CD4-positive, alpha-beta T cell (primary cell): ENCODE data around the gene NLGN1. TPM values are rescaled to one million over a fixed set of nuclear protein-coding genes. Genes with fewer than 3 reads are reported as not detected.
"Not testable (repeated sequence)": the region's sequence is repeated elsewhere in the genome, so short reads cannot be mapped to it uniquely, and the experiment has no call there.

Experiments used
- ATAC-seq: fragments of 200-7000 bp; cut with Tn5 transposase; one replicate; pipeline ENCODE4 v1.10.0; 2022; ENCODE audit warnings: mild to moderate bottlenecking; ENCODE audit not compliant: poor library complexity
- CTCF ChIA-PET: fragments of 350-600 bp; sonication (Branson Sonifier 250); formaldehyde crosslinking; loops from one replicate; lab custom pipeline; 2021; ENCODE audit warnings: antibody characterized with exemption, inconsistent platforms; lab: Charles Lee
- POLR2A ChIA-PET: fragments of 350-600 bp; sonication (Branson Sonifier 250); formaldehyde crosslinking; loops from one replicate; lab custom pipeline; 2021; ENCODE audit warnings: antibody characterized with exemption, inconsistent platforms; lab: Charles Lee
- DNase-seq, 14 experiments: peaks; one replicate each; pipeline ENCODE4 v3.0.0-alpha.2; 2013 to 2020; ENCODE audit warnings: mixed read lengths in 2 of 14
- H3K27ac ChIP-seq, 2 donors: one replicate each; pipeline versions ENCODE4 v1.5.1 to v1.7.0; 2013; ENCODE audit warnings: low read length in 2 of 2, low read depth in 1 of 2, mild to moderate bottlenecking in 1 of 2
- H3K27me3 ChIP-seq, 2 experiments: 1 replicate in 1 of 2; 2 replicates in 1 of 2; pipeline versions ENCODE4 v1.6.1 to v1.7.0; 2013; ENCODE audit warnings: low read length in 2 of 2, control low read depth in 1 of 2, mild to moderate bottlenecking in 1 of 2, moderate library complexity in 1 of 2; ENCODE audit not compliant: insufficient read depth in 2 of 2, control insufficient read depth in 1 of 2
- H3K36me3 ChIP-seq: one replicate; pipeline ENCODE4 v1.6.1; 2013; ENCODE audit warnings: low read length, control low read depth; ENCODE audit not compliant: insufficient read depth
- H3K4me1 ChIP-seq: one replicate; pipeline ENCODE4 v1.6.1; 2013; ENCODE audit warnings: low read length, control low read depth; ENCODE audit not compliant: insufficient read depth
- H3K4me3 ChIP-seq: one replicate; pipeline ENCODE4 v1.5.1; 2013; ENCODE audit warnings: mild to moderate bottlenecking, low read length, moderate library complexity
- H3K9me3 ChIP-seq, 2 experiments: 1 replicate in 1 of 2; 2 replicates in 1 of 2; pipeline versions ENCODE4 v1.6.1 to v1.7.0; 2013; ENCODE audit warnings: low read length in 2 of 2, mild to moderate bottlenecking in 2 of 2, control low read depth in 1 of 2, moderate library complexity in 1 of 2; ENCODE audit not compliant: control insufficient read depth in 1 of 2, insufficient read depth in 1 of 2
- H3K27ac Mint-ChIP-seq: one replicate; pipeline ENCODE4 v1.8.0; 2020; ENCODE audit warnings: mixed read lengths
- H3K27me3 Mint-ChIP-seq: one replicate; pipeline ENCODE4 v1.8.0; 2021; ENCODE audit warnings: mixed read lengths
- H3K36me3 Mint-ChIP-seq: one replicate; pipeline ENCODE4 v1.8.0; 2021; ENCODE audit warnings: low read depth, mixed read lengths
- H3K4me1 Mint-ChIP-seq: one replicate; pipeline ENCODE4 v1.8.0; 2021; ENCODE audit warnings: low read depth, mixed read lengths
- H3K4me3 Mint-ChIP-seq: one replicate; pipeline ENCODE4 v1.8.0; 2020; ENCODE audit warnings: mild to moderate bottlenecking, mixed read lengths
- H3K9me3 Mint-ChIP-seq: one replicate; pipeline ENCODE4 v1.8.0; 2020; ENCODE audit warnings: mixed read lengths
- CTCF ChIP-seq: fragments of 200-600 bp; IDR thresholded peaks from one replicate; pipeline ENCODE4 v1.8.0; 2022; ENCODE audit warnings: antibody characterized with exemption, mild to moderate bottlenecking
- intact Hi-C, 2 experiments: fragments of 100-400 bp; cut with DNase I in 1 of 2; cut with micrococcal nuclease in 1 of 2; formaldehyde crosslinking; loops; one replicate each; pipeline versions ENCODE4 v1.15.1 to v1.9.0; 2023 to 2025; cut with DNase I, micrococcal nuclease
- total RNA-seq, 174 experiments: library from RNA in 2 of 174; stranded (reverse) in 2 of 174; gene quantifications; one replicate each; pipeline ENCODE4 v1.2.3 and lab custom pipeline; 2021 to 2026

Gene NLGN1
- total RNA-seq, 2 experiments from 2014 or later: not detected

- Mint-ChIP-seq H3K27ac (no peak overlapping the region), H3K4me3 (no peak overlapping the region), H3K36me3 (no peaks in the 10 kb centered on the region), H3K9me3 (peaks cover 2% of the 10 kb centered on the region), H3K4me1 (no peaks in the 10 kb centered on the region), H3K27me3 (peaks cover 7% of the 10 kb centered on the region)
- intact Hi-C loops: no loop called here
- TF ChIP-seq CTCF: no peak
- Histone ChIP-seq H3K27ac (no peak overlapping the region), H3K27me3 (no peaks in the 10 kb centered on the region), H3K4me3 (no peak overlapping the region), H3K36me3 (no peaks in the 10 kb centered on the region), H3K9me3 (no peaks in the 10 kb centered on the region), H3K4me1 (no peaks in the 10 kb centered on the region)
- ChIA-PET POLR2A (no interaction called here), CTCF (interaction anchor here (1.6 kb wide), 1 partner anchor 10 kb away, joined by 3 read pairs; no protein-coding TSS in a partner anchor)
- ATAC-seq (no peak), DNase-seq (no peak)
Measured at GRCh38 chr3:173591401-173591800, 193.9 kb downstream of the NLGN1 start.

GRCh38 chr3:173594881-173595280 is 197.3 kb downstream of the NLGN1 start:
- intact Hi-C loops, H3K9me3 Mint-ChIP-seq, H3K4me1 ChIP-seq, H3K27ac ChIP-seq, H3K9me3 ChIP-seq, H3K36me3 ChIP-seq, H3K4me1 Mint-ChIP-seq, H3K27me3 Mint-ChIP-seq, H3K4me3 ChIP-seq, POLR2A ChIA-PET, H3K4me3 Mint-ChIP-seq, H3K27ac Mint-ChIP-seq, H3K36me3 Mint-ChIP-seq, H3K27me3 ChIP-seq, ATAC-seq, DNase-seq, CTCF ChIA-PET: not testable (repeated sequence)

- no peaks in the 10 kb centered on the region for H3K9me3 Mint-ChIP-seq
- intact Hi-C loops: no loop called here
- CTCF ChIA-PET: no interaction called here
Measured at GRCh38 chr3:173599673-173600072, 202.1 kb downstream of the NLGN1 start.

More at GRCh38 chr3:173599673-173600072, 202.1 kb downstream of the NLGN1 start:
- no peak overlapping the region for H3K4me3 ChIP-seq
- ATAC-seq: no peak
- H3K4me1 Mint-ChIP-seq: no peaks in the 10 kb centered on the region
- TF ChIP-seq CTCF: no peak
- no peak for DNase-seq
- no peaks in the 10 kb centered on the region for H3K27me3 Mint-ChIP-seq
- no peaks in the 10 kb centered on the region for H3K9me3 ChIP-seq
- H3K36me3 Mint-ChIP-seq: no peaks in the 10 kb centered on the region
- H3K4me1 ChIP-seq: no peaks in the 10 kb centered on the region
- POLR2A ChIA-PET: no interaction called here
- no peaks in the 10 kb centered on the region for H3K27me3 ChIP-seq
- no peak overlapping the region for H3K27ac Mint-ChIP-seq
- no peak overlapping the region for H3K4me3 Mint-ChIP-seq
- H3K36me3 ChIP-seq: no peaks in the 10 kb centered on the region
- no peak overlapping the region for H3K27ac ChIP-seq
